B cell (primary cell): ENCODE data around the gene PANK1. TPM values are rescaled to one million over a fixed set of nuclear protein-coding genes. Genes with fewer than 3 reads are reported as not detected.

ENCODE experiments used
- ATAC-seq: fragments of 200-7000 bp; cut with Tn5 transposase; one replicate; pipeline ENCODE4 v1.10.0; 2021; ENCODE audit warnings: low read depth, mild to moderate bottlenecking, moderate number of reproducible peaks, moderate library complexity
- CTCF ChIA-PET: fragments of 350-600 bp; sonication (Branson Sonifier 250); formaldehyde crosslinking; loops from one replicate; lab custom pipeline; 2021; ENCODE audit warnings: antibody characterized with exemption, inconsistent platforms; lab: Charles Lee
- POLR2A ChIA-PET: fragments of 350-600 bp; sonication (Branson Sonifier 250); formaldehyde crosslinking; loops from one replicate; lab custom pipeline; 2021; ENCODE audit warnings: antibody characterized with exemption; lab: Charles Lee
- DNase-seq: peaks from one replicate; pipeline ENCODE4 v3.0.0; 2013
- H2AFZ ChIP-seq: 2 replicates; pipeline ENCODE4 v1.6.1; 2012; ENCODE audit warnings: mild to moderate bottlenecking, low read depth, low read length; ENCODE audit not compliant: insufficient read depth, poor library complexity, severe bottlenecking
- H3K27ac ChIP-seq, 2 donors: 1 replicate in 1 of 2; 2 replicates in 1 of 2; pipeline ENCODE4 v1.5.1; 2012 to 2013; ENCODE audit warnings: low read length in 2 of 2, mild to moderate bottlenecking in 2 of 2, moderate library complexity in 1 of 2
- H3K27me3 ChIP-seq, 4 experiments: fragments of 200-600 bp in 1 of 4; sonication (generic) in 1 of 4; replicated peaks in 1 of 4; 1 replicate in 2 of 4; 2 replicates in 2 of 4; pipeline versions ENCODE4 v1.6.1 to v1.7.0; 2013 to 2016; ENCODE audit warnings: low read length in 3 of 4, mild to moderate bottlenecking in 2 of 4, mixed read lengths in 1 of 4, moderate library complexity in 1 of 4; ENCODE audit not compliant: insufficient read depth in 4 of 4, control insufficient read depth in 3 of 4; ENCODE audit errors: control extremely low read depth in 1 of 4
- H3K36me3 ChIP-seq, 2 experiments: replicated peaks in 1 of 2; 1 replicate in 1 of 2; 2 replicates in 1 of 2; pipeline versions ENCODE4 v1.6.1 to v1.7.1; 2013; ENCODE audit warnings: low read length in 1 of 2; ENCODE audit not compliant: insufficient read depth in 2 of 2, control insufficient read depth in 1 of 2; ENCODE audit errors: control extremely low read depth in 1 of 2, extremely low read depth in 1 of 2
- H3K4me1 ChIP-seq, 2 donors: fragments of 200-600 bp in 1 of 2; sonication (generic) in 1 of 2; 1 replicate in 1 of 2; 2 replicates in 1 of 2; pipeline versions ENCODE4 v1.5.1 to v1.6.1; 2013 to 2017; ENCODE audit warnings: low read length in 2 of 2; ENCODE audit not compliant: control insufficient read depth in 2 of 2, insufficient read depth in 2 of 2
- H3K4me2 ChIP-seq: replicated peaks from 2 replicates; pipeline ENCODE3; 2012; ENCODE audit warnings: mild to moderate bottlenecking, low read depth, low read length; ENCODE audit not compliant: poor library complexity, severe bottlenecking
- H3K4me3 ChIP-seq, 5 experiments: fragments of 200-600 bp in 1 of 5; sonication (generic) in 1 of 5; 1 replicate in 3 of 5; 2 replicates in 2 of 5; pipeline versions ENCODE4 v1.5.1 to v1.7.0; 2011 to 2016; ENCODE audit warnings: low read length in 4 of 5, mild to moderate bottlenecking in 4 of 5, low read depth in 2 of 5, control low read depth in 1 of 5, moderate library complexity in 1 of 5; ENCODE audit not compliant: insufficient read depth in 1 of 5; ENCODE audit errors: control extremely low read depth in 1 of 5, extremely low read depth in 1 of 5
- H3K79me2 ChIP-seq: fragments of 200-600 bp; sonication (generic); one replicate; pipeline ENCODE4 v1.6.0; 2016; ENCODE audit warnings: low read length; ENCODE audit not compliant: control insufficient read depth, insufficient read depth
- H3K9ac ChIP-seq: fragments of 200-600 bp; sonication (generic); 2 replicates; pipeline ENCODE4 v1.6.1; 2017; ENCODE audit warnings: mild to moderate bottlenecking, low read length, moderate library complexity
- H3K9me3 ChIP-seq, 3 donors: one replicate each; pipeline versions ENCODE4 v1.6.1 to v1.7.1; 2013; ENCODE audit warnings: low read length in 2 of 3; ENCODE audit not compliant: control insufficient read depth in 2 of 3, insufficient read depth in 1 of 3; ENCODE audit errors: control extremely low read depth in 1 of 3
- H4K20me1 ChIP-seq: 2 replicates; pipeline ENCODE4 v1.6.0; 2012; ENCODE audit warnings: mild to moderate bottlenecking, low read length; ENCODE audit not compliant: insufficient read depth, control insufficient read depth, poor library complexity, severe bottlenecking
- H3K27ac Mint-ChIP-seq: one replicate; pipeline ENCODE4 v1.8.0; 2021; ENCODE audit warnings: mixed read lengths
- H3K27me3 Mint-ChIP-seq: one replicate; pipeline ENCODE4 v1.8.0; 2021; ENCODE audit warnings: mixed read lengths
- H3K4me1 Mint-ChIP-seq: one replicate; pipeline ENCODE4 v1.8.0; 2021; ENCODE audit warnings: mixed read lengths
- H3K4me3 Mint-ChIP-seq: one replicate; pipeline ENCODE4 v1.8.0; 2021; ENCODE audit warnings: mixed read lengths
- H3K9me3 Mint-ChIP-seq: one replicate; pipeline ENCODE4 v1.8.0; 2022; ENCODE audit warnings: mixed read lengths; ENCODE audit not compliant: insufficient read depth
- CTCF ChIP-seq: fragments of 200-600 bp; IDR thresholded peaks from one replicate; pipeline ENCODE4 v1.8.0; 2022; ENCODE audit warnings: antibody characterized with exemption, mild to moderate bottlenecking
- EZH2 ChIP-seq: IDR thresholded peaks from 2 replicates; pipeline ENCODE4 v1.6.1; 2012; ENCODE audit warnings: borderline replicate concordance, low read depth, mild to moderate bottlenecking, moderate library complexity, low read length; ENCODE audit not compliant: insufficient read depth, poor library complexity, severe bottlenecking
- WGBS: methylation state at CpG from one replicate; pipeline ENCODE4 v1.1.5; 2013; ENCODE audit warnings: missing lambda C conversion rate; ENCODE audit not compliant: insufficient coverage; 5-methylcytosine and 5-hydroxymethylcytosine counted together
- intact Hi-C: fragments of 100-400 bp; cut with micrococcal nuclease; formaldehyde crosslinking; loops from one replicate; pipeline ENCODE4 v1.10.0; 2022
- polyA plus RNA-seq: library from polyadenylated mRNA; depleted of rRNA; stranded (reverse); fragments of >200 nt; gene quantifications from 2 replicates; pipeline ENCODE4 v1.2.3, GENCODE V29; 2012
- total RNA-seq, 2 donors: library from RNA; stranded (reverse); fragments of 120-200 nt in 1 of 2; gene quantifications; 1 replicate in 1 of 2; 2 replicates in 1 of 2; pipeline versions ENCODE4 v1.2.3 to v1.2.4, GENCODE V29; 2013 to 2022

The PANK1 gene
- total and polyA plus RNA-seq, 2 donors (not counting 1 experiment from before 2014, with no cell fraction given) = 0.31 to 2.9 TPM

GRCh38 chr10:89685936-89686335 is 40.9 kb upstream of the PANK1 start:
- Histone ChIP-seq H2AFZ (no peak overlapping the region), H3K27ac (no peak overlapping the region), H3K9ac (no peak overlapping the region), H3K27me3 (no peaks in the 10 kb centered on the region), H3K9me3 (no peaks in the 10 kb centered on the region), H3K36me3 (no peaks in the 10 kb centered on the region), H3K4me2 (no peak overlapping the region), H4K20me1 (no peaks in the 10 kb centered on the region), H3K4me3 (no peak overlapping the region), H3K79me2 (no peaks in the 10 kb centered on the region), H3K4me1 (no peaks in the 10 kb centered on the region)
- DNase-seq = no peak
- ChIA-PET CTCF (no interaction called here), POLR2A (no interaction called here)
- Mint-ChIP-seq H3K4me3 (no peak overlapping the region), H3K4me1 (peaks cover 4% of the 10 kb centered on the region), H3K27ac (no peak overlapping the region), H3K27me3 (peaks cover 3% of the 10 kb centered on the region), H3K9me3 (no peaks in the 10 kb centered on the region)
- intact Hi-C loops = no loop called here
- no peak for TF ChIP-seq EZH2
- no peak for TF ChIP-seq CTCF
- ATAC-seq = no peak
- 100% methylated on average over 2 of the region's 4 CpGs for WGBS

DNA sequence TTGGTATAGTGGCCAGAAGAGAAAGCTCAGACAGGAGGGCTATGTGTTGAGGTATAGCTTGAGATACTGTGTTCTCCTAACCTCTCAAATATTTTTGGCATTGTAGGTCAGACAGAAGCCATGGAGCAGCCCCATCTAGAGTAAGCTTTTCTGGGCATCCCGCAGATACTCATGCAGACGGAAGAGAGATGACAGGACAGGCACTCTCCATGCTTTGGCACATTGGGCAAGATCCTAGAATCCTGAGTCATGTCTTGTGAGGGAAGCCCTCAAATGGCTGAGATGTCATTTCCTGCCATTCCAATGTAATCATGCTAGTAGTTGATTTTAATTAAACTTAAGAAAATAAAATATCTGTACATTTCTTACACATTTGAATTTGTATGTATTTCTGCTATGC is 39.6 kb upstream of the PANK1 start:
- Histone ChIP-seq H3K9me3 (no peaks in the 10 kb centered on the region), H3K79me2 (no peaks in the 10 kb centered on the region), H3K4me1 (no peaks in the 10 kb centered on the region), H3K27me3 (no peaks in the 10 kb centered on the region), H3K4me2 (no peak overlapping the region), H3K36me3 (no peaks in the 10 kb centered on the region), H3K27ac (no peak overlapping the region), H3K9ac (no peak overlapping the region), H3K4me3 (no peak overlapping the region), H4K20me1 (no peaks in the 10 kb centered on the region), H2AFZ (no peak overlapping the region)
- ChIA-PET CTCF (interaction anchor here (0.6 kb wide), 1 partner anchor 22 kb away, joined by 3 read pairs; no protein-coding TSS in a partner anchor), POLR2A (no interaction called here)
- TF ChIP-seq CTCF (no peak), EZH2 (no peak)
- DNase-seq = no peak
- no peak for ATAC-seq
- Mint-ChIP-seq H3K27me3 (peaks cover 8% of the 10 kb centered on the region), H3K4me1 (peaks cover 4% of the 10 kb centered on the region), H3K4me3 (no peak overlapping the region), H3K9me3 (no peaks in the 10 kb centered on the region), H3K27ac (no peak overlapping the region)
- 100% methylated on average over 2 of the region's 2 CpGs for WGBS
- intact Hi-C loops = no loop called here
